BJ (cell line): Measurements from ENCODE around the gene SYCN. TPM values are rescaled to one million over a fixed set of nuclear protein-coding genes. Genes with fewer than 3 reads are reported as not detected.
A peak's percentile ranks its signal among the peaks of the same experiment; 100 is the strongest.

Experiments used
- CTCF ChIA-PET: fragments of 350-600 bp; formaldehyde crosslinking; extraction: SDS; loops from one replicate; lab custom pipeline; 2021; ENCODE audit warnings: antibody characterized with exemption, inconsistent platforms; lab: Yijun Ruan, JAX
- POLR2A ChIA-PET: fragments of 300-600 bp; sonication (Branson Sonifier 250); formaldehyde crosslinking; extraction: SDS; loops from one replicate; lab custom pipeline; 2021; ENCODE audit warnings: antibody characterized with exemption; lab: Charles Lee
- DNase-seq: peaks from one replicate; pipeline ENCODE4 v3.0.0-alpha.2; 2011; ENCODE audit warnings: low read depth
- H3K27me3 ChIP-seq: 2 replicates; pipeline ENCODE4 v1.6.0; 2011; ENCODE audit warnings: low read length; ENCODE audit not compliant: control insufficient read depth, insufficient read depth
- H3K36me3 ChIP-seq: 2 replicates; pipeline ENCODE4 v1.5.1; 2011; ENCODE audit warnings: low read length; ENCODE audit not compliant: control insufficient read depth, insufficient read depth
- H3K4me3 ChIP-seq: 2 replicates; pipeline ENCODE4 v1.5.1; 2011; ENCODE audit warnings: low read depth, mild to moderate bottlenecking, control low read depth, low read length
- polyA plus RNA-seq: library from polyadenylated mRNA; depleted of rRNA; stranded (reverse); fragments of >200 nt; gene quantifications from 2 replicates; pipeline ENCODE4 v1.2.3, GENCODE V29; 2011
- TF ChIP-seq, protein P1 (sequence below): IDR thresholded peaks from 2 replicates; pipeline ENCODE4 v1.5.1; 2011; ENCODE audit warnings: low read depth, mild to moderate bottlenecking, control low read depth, inconsistent platforms, low read length, moderate library complexity; ENCODE audit not compliant: insufficient read depth

Gene SYCN
- polyA plus RNA-seq, 1 experiment: not detected

GRCh38 chr19:39202998-39203355 is 1.1 kb downstream of the SYCN start:
- CTCF ChIA-PET: interaction anchor here (0.7 to 1.6 kb wide), 2 partner anchors 89 to 93 kb away, joined by 3 to 7 read pairs; no protein-coding TSS in a partner anchor
- TF ChIP-seq, protein P1, sequence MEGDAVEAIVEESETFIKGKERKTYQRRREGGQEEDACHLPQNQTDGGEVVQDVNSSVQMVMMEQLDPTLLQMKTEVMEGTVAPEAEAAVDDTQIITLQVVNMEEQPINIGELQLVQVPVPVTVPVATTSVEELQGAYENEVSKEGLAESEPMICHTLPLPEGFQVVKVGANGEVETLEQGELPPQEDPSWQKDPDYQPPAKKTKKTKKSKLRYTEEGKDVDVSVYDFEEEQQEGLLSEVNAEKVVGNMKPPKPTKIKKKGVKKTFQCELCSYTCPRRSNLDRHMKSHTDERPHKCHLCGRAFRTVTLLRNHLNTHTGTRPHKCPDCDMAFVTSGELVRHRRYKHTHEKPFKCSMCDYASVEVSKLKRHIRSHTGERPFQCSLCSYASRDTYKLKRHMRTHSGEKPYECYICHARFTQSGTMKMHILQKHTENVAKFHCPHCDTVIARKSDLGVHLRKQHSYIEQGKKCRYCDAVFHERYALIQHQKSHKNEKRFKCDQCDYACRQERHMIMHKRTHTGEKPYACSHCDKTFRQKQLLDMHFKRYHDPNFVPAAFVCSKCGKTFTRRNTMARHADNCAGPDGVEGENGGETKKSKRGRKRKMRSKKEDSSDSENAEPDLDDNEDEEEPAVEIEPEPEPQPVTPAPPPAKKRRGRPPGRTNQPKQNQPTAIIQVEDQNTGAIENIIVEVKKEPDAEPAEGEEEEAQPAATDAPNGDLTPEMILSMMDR: no peak
- POLR2A ChIA-PET: no interaction called here
- Histone ChIP-seq H3K27me3 (peaks cover 18% of the 10 kb centered on the region), H3K4me3 (no peak overlapping the region), H3K36me3 (no peaks in the 10 kb centered on the region)
- no peak for DNase-seq

GRCh38 chr19:39200803-39201115 is 3.3 kb downstream of the SYCN start:
- ChIA-PET CTCF (no interaction called here), POLR2A (no interaction called here)
- Histone ChIP-seq H3K4me3 (no peak overlapping the region), H3K36me3 (no peaks in the 10 kb centered on the region), H3K27me3 (peaks cover 30% of the 10 kb centered on the region)
- TF ChIP-seq, protein P1: no peak
- DNase-seq: no peak

DNA sequence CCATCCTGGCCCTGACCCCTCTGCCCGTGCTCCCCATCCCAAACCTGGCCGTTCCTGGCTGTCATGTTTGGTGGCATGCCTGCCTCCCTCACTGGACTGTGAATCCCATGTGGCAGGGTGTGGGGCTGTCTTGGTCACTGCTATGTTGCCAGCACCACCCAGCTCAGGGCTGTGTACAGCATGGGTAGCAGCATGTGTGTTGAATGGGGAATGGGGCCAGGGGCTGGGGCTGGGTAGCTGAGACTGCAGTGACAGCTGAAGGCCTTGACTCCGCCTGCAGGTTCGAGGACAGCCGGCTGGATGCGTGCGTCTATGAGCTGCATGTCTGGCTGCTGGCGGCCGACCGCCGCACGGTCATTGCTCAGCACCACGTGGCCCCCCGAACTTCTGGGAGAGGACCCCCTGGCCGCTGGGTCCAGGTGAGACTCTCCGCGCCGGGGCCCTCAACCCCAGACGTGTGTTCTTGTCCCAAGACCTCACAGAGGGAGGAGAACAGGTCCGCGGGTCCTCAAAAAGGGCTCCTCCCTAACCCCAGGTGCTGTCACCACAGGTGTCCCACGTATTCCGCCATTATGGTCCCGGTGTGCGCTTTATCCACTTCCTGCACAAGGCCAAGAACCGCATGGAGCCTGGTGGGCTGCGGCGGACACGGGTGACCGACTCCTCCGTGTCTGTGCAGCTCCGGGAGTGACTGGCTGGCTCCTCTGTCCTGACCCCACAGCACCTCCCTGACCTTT is 3.8 kb downstream of the SYCN start:
- Histone ChIP-seq H3K27me3 (peaks cover 32% of the 10 kb centered on the region), H3K36me3 (no peaks in the 10 kb centered on the region), H3K4me3 (no peak overlapping the region)
- DNase-seq: no peak
- CTCF ChIA-PET: no interaction called here
- TF ChIP-seq, protein P1: no peak
- POLR2A ChIA-PET: no interaction called here

DNA sequence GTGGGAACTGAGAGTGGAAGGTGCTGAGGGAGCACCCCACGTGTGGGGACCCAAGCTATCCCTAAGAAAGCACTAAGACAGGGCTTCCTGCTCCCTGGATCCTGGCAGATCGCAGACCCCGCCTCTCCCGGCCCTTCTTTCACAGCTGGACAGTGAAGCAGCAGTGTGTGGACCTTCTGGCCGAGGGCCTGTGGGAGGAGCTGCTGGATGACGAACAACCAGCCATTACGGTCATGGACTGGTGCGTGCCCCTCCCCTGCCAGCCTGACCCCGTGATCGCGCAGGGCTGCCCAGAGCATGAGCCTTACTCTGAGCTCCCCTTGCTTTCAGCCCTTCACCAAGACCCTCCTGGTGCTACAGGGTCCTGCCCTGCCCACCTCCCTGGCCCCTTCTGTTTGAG is 5.0 kb downstream of the SYCN start:
- peak; percentile 3 for DNase-seq
- Histone ChIP-seq H3K4me3 (no peak overlapping the region), H3K27me3 (peaks cover 32% of the 10 kb centered on the region), H3K36me3 (no peaks in the 10 kb centered on the region)
- TF ChIP-seq, protein P1: no peak
- ChIA-PET CTCF (interaction anchor here (0.9 to 3.5 kb wide), 4 partner anchors 10 to 564 kb away, joined by 4 to 15 read pairs (median 6); no protein-coding TSS in a partner anchor), POLR2A (no interaction called here)

DNA sequence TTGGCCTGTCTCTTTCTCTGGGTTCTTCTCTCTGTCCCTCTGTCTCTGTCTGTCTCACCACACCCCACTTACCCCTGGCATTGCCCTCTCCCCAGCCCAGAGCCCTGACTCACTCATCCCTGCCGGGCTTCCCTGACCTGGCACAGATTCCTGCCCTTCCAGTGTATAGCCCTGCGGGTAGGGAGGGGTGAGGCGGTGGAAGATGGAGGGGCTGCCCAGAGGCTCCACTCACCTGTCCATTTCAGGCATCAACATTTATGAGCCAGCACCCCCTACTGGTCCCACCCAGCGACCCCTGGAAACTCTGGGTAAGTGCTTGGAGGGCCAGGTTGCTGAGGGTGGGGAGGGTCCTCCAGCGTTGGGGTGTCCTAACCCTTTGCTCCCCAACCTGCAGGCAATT is 6.3 kb downstream of the SYCN start:
- Histone ChIP-seq H3K27me3 (peaks cover 31% of the 10 kb centered on the region), H3K4me3 (no peak overlapping the region), H3K36me3 (no peaks in the 10 kb centered on the region)
- TF ChIP-seq, protein P1: no peak
- POLR2A ChIA-PET: no interaction called here
- CTCF ChIA-PET: interaction anchor here (1.2 to 3.5 kb wide), 2 partner anchors 8 to 11 kb away, joined by 4 to 15 read pairs; no protein-coding TSS in a partner anchor
- no peak for DNase-seq
